Kidney epithelial cell (primary cell): ENCODE data around the gene PIK3CB. TPM values are rescaled to one million over a fixed set of nuclear protein-coding genes. Genes with fewer than 3 reads are reported as not detected.
"Not testable (repeated sequence)": the region's sequence is repeated elsewhere in the genome, so short reads cannot be mapped to it uniquely, and the experiment has no call there.

Experiments used
- DNase-seq: peaks from one replicate; pipeline ENCODE4 v3.0.0-alpha.2; 2010; ENCODE audit warnings: low read depth
- H3K27me3 ChIP-seq: 2 replicates; pipeline ENCODE4 v1.6.0; 2011; ENCODE audit warnings: low read length; ENCODE audit not compliant: control insufficient read depth, insufficient read depth
- H3K36me3 ChIP-seq: 2 replicates; pipeline ENCODE4 v1.5.1; 2011; ENCODE audit warnings: low read length; ENCODE audit not compliant: control insufficient read depth, insufficient read depth
- H3K4me3 ChIP-seq: 2 replicates; pipeline ENCODE4 v1.5.1; 2011; ENCODE audit warnings: low read depth, mild to moderate bottlenecking, control low read depth, low read length
- total RNA-seq: library from RNA; depleted of rRNA; stranded (reverse); fragments of >200 nt; gene quantifications from 2 replicates; pipeline ENCODE4 v1.2.3, GENCODE V29; 2015
- TF ChIP-seq, protein P1 (sequence below): IDR thresholded peaks from 2 replicates; pipeline ENCODE4 v1.5.1; 2011; ENCODE audit warnings: mild to moderate bottlenecking, moderate library complexity, low read length, control low read depth, inconsistent platforms; ENCODE audit not compliant: insufficient read depth, poor library complexity, severe bottlenecking

PIK3CB gene
- total RNA-seq, 1 donor from 2014 or later = 14.5 TPM

DNA sequence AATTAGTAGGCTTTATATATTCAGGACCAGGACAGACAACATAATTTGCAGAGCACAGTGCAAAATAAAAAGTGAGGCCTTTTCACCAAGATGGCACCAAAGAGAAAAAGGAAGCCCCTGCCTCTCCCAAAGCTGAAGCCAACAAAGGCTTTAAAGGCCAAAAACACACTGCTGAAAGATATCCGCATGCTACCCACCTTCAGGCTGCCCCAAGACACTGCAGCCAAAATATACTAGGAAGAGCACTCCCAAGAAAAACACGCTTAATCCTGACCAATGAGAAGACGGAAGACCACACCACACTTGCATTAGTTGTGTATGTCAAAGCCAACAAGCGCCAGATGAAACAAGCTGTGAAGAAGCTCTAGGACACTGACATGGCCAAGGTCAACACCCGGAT is 38.0 kb downstream of the PIK3CB start:
- H3K36me3 ChIP-seq = no peaks in the 10 kb centered on the region
- TF ChIP-seq, protein P1, sequence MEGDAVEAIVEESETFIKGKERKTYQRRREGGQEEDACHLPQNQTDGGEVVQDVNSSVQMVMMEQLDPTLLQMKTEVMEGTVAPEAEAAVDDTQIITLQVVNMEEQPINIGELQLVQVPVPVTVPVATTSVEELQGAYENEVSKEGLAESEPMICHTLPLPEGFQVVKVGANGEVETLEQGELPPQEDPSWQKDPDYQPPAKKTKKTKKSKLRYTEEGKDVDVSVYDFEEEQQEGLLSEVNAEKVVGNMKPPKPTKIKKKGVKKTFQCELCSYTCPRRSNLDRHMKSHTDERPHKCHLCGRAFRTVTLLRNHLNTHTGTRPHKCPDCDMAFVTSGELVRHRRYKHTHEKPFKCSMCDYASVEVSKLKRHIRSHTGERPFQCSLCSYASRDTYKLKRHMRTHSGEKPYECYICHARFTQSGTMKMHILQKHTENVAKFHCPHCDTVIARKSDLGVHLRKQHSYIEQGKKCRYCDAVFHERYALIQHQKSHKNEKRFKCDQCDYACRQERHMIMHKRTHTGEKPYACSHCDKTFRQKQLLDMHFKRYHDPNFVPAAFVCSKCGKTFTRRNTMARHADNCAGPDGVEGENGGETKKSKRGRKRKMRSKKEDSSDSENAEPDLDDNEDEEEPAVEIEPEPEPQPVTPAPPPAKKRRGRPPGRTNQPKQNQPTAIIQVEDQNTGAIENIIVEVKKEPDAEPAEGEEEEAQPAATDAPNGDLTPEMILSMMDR = no peak
- H3K4me3 ChIP-seq = no peak overlapping the region
- H3K27me3 ChIP-seq = no peaks in the 10 kb centered on the region
- DNase-seq = no peak

DNA sequence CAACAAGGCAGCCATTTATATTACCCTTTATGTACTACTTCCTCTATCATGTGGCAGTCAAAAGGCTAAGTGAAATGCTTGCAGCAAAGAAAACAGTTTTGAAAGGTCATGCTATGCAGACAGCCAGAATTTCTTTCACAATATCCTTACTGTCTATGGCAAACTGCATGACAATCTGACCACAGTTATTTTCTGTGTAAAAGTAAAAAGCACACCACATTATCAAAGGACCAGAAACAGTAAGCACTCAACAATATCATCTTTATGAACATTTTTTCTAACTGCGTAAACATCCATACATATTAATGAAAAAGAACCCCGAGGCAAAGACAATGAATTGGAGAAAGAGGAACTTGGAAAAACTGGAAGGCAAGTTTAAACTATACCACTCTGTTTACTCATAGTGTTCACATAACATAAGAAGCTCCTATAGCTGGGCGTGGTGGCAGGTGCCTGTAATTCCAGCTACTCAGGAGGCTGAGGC is 47.9 kb downstream of the PIK3CB start:
- DNase-seq = no peak
- Histone ChIP-seq H3K36me3 (no peaks in the 10 kb centered on the region), H3K27me3 (no peaks in the 10 kb centered on the region), H3K4me3 (no peak overlapping the region)
- TF ChIP-seq, protein P1 = no peak

DNA sequence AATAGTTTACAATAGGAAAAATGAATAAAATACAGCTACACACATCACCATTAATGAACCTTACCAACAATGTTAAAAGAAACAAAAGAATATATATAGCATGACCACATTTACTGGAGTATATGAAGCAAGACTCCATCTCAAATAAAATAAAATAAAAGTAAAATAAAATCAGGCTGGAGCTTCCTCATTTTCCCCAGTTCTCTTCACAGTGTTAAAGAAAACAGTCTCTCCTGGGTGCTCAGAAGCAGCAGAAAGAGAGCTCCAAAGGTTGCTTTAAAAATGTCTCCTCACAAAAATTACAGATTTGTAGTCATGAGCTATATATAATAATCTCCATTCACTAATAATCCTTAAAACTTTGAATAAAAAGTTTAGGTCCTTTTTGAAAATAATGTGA is 48.8 kb downstream of the PIK3CB start:
- Histone ChIP-seq H3K27me3 (no peaks in the 10 kb centered on the region), H3K4me3 (no peak overlapping the region), H3K36me3 (no peaks in the 10 kb centered on the region)
- TF ChIP-seq, protein P1 = no peak
- no peak for DNase-seq

DNA sequence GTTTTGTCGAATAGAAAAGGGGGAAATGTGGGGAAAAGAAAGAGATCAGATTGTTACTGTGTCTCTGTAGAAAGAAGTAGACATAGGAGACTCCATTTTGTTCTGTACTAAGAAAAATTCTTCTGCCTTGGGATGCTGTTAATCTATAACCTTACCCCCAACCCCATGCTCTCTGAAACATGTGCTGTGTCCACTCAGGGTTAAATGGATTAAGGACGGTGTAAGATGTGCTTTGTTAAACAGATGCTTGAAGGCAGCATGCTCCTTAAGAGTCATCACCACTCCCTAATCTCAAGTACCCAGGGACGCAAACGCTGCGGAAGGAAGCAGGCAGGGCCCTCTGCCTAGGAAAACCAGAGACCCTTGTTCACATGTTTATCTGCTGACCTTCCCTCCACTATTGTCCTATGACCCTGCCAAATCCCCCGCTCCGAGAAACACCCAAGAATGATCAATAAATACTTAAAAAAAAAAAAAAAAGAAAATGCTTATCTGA is 49.3 kb downstream of the PIK3CB start:
- not testable (repeated sequence) for H3K4me3 ChIP-seq, DNase-seq, H3K36me3 ChIP-seq, H3K27me3 ChIP-seq

DNA sequence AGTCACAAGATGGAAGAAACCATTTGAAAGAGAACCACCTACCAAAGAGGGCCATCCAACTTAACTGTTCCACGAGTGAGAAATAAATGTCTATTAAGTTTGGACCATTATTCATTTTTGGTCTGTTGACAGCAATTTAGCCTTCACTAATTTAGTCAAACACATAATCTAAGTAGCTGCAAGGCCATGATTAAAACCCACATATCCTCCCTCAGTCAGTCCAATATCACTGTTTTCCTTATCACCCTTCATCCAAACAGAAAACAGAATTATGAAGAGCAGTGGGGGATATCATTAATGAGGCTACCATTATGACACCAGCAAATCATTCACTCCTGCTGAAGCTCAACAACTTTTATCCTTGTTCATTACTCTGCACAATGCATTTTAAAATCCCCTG is 52.0 kb downstream of the PIK3CB start:
- DNase-seq = no peak
- H3K27me3 ChIP-seq = no peaks in the 10 kb centered on the region
- TF ChIP-seq, protein P1 = no peak
- no peaks in the 10 kb centered on the region for H3K36me3 ChIP-seq
- no peak overlapping the region for H3K4me3 ChIP-seq

DNA sequence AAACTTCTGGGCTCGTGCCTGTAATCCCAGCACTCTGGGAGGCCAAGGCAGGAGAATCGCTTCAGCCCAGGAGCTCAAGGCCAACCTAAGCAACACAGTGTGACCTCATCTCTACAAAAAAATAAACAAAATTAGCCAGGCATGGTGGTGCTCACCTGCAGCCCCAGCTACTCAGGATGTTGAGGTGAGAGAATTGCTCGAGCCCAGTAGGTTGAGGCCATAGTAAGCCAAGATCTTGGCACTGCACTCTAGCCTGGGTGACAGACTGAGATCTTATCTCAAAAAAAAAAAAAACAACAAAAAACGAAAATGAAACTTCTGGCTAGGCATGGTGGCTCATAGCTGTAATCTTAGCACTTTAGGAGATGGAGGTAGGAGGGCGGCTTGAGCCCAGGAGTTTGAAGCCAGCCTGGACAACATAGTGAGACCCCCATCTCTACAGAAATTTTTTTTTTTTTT is 53.7 kb downstream of the PIK3CB start:
- no peak for DNase-seq
- H3K27me3 ChIP-seq = no peaks in the 10 kb centered on the region
- no peak overlapping the region for H3K4me3 ChIP-seq
- TF ChIP-seq, protein P1 = no peak
- H3K36me3 ChIP-seq = no peaks in the 10 kb centered on the region
